DND-41 (cell line): ENCODE measurements around the gene RAMP3.
"Not testable (repeated sequence)": the region's sequence is repeated elsewhere in the genome, so short reads cannot be mapped to it uniquely, and the experiment has no call there.

Experiments
- ATAC-seq: fragments of 200-7000 bp; cut with Tn5 transposase; 3 replicates; pipeline ENCODE4 v1.9.1; 2021; ENCODE audit warnings: low read depth; ENCODE audit not compliant: insufficient read depth
- DNase-seq: peaks from one replicate; pipeline ENCODE4 v3.0.0-alpha.2; 2020
- H2AFZ ChIP-seq: 2 replicates; pipeline ENCODE4 v1.6.0; 2012; ENCODE audit warnings: low read depth, low read length
- H3K27ac ChIP-seq: 2 replicates; pipeline ENCODE4 v1.5.1; 2012; ENCODE audit warnings: low read length, inconsistent platforms
- H3K27me3 ChIP-seq: fragments of 200-600 bp; sonication (generic); 2 replicates; pipeline ENCODE4 v1.6.0; 2012; ENCODE audit warnings: low read length, mild to moderate bottlenecking, inconsistent platforms; ENCODE audit not compliant: insufficient read depth, poor library complexity
- H3K36me3 ChIP-seq: 2 replicates; pipeline ENCODE4 v1.5.1; 2012; ENCODE audit warnings: low read length, inconsistent platforms; ENCODE audit not compliant: insufficient read depth
- H3K4me1 ChIP-seq: 2 replicates; pipeline ENCODE4 v1.5.1; 2012; ENCODE audit warnings: mild to moderate bottlenecking, low read length; ENCODE audit not compliant: insufficient read depth
- H3K4me2 ChIP-seq: 2 replicates; pipeline ENCODE4 v1.6.0; 2012; ENCODE audit warnings: mild to moderate bottlenecking, moderate library complexity, low read length, inconsistent platforms; ENCODE audit not compliant: insufficient read depth
- H3K4me3 ChIP-seq, 2 experiments: fragments of 200-600 bp in 1 of 2; shearing (Covaris generic) in 1 of 2; 2 replicates each; pipeline ENCODE4 v1.5.1; 2012 to 2016; ENCODE audit warnings: inconsistent platforms in 2 of 2, low read length in 2 of 2, mild to moderate bottlenecking in 2 of 2, low read depth in 1 of 2, moderate library complexity in 1 of 2
- H3K79me2 ChIP-seq: 2 replicates; pipeline ENCODE4 v1.6.0; 2012; ENCODE audit warnings: low read length, inconsistent platforms; ENCODE audit not compliant: insufficient read depth
- H3K9ac ChIP-seq: 2 replicates; pipeline ENCODE4 v1.6.0; 2012; ENCODE audit warnings: low read depth, mild to moderate bottlenecking, inconsistent platforms, low read length, moderate library complexity
- H3K9me3 ChIP-seq: 2 replicates; pipeline ENCODE4 v1.5.1; 2012; ENCODE audit warnings: low read length, moderate library complexity, mild to moderate bottlenecking, inconsistent platforms; ENCODE audit not compliant: insufficient read depth, severe bottlenecking
- H4K20me1 ChIP-seq: 2 replicates; pipeline ENCODE4 v1.6.0; 2012; ENCODE audit warnings: low read length; ENCODE audit not compliant: insufficient read depth
- CTCF ChIP-seq: IDR thresholded peaks from 2 replicates; pipeline ENCODE4 v1.5.1; 2012; ENCODE audit warnings: borderline replicate concordance, low read length, moderate library complexity, mild to moderate bottlenecking; ENCODE audit not compliant: poor library complexity, severe bottlenecking; ENCODE audit errors: extremely low read depth
- EZH2 ChIP-seq: IDR thresholded peaks from 3 replicates; pipeline ENCODE4 v1.6.1; 2012; ENCODE audit warnings: borderline replicate concordance, low read depth, mild to moderate bottlenecking, moderate library complexity, low read length, inconsistent platforms; ENCODE audit not compliant: severe bottlenecking

RAMP3 gene

DNA sequence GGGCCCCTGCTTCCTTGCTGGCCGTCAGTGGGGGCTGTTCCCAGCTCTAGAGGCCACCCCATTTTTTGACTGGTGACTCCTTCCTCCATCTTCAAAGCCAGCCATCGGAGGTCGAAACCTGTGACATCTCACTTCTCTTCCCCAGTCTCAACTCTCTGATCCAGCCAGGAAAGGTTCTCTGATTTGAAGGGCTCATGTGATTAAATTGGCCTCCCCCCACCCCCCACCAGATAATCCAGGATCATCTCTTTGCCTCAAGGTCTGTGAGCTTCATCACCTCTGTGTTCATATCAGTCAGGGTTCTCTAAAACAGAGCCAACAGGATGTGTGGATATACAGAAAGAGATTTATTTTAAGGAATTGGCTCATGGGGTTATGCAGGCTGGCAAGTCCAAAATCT, 5.6 kb upstream of the RAMP3 start:
- no peak overlapping the region for H3K4me3 ChIP-seq
- H3K27me3 ChIP-seq = no peaks in the 10 kb centered on the region
- H3K9ac ChIP-seq = no peak overlapping the region
- no peaks in the 10 kb centered on the region for H3K9me3 ChIP-seq
- H3K4me1 ChIP-seq = no peaks in the 10 kb centered on the region
- no peak overlapping the region for H3K27ac ChIP-seq
- no peak for TF ChIP-seq CTCF
- TF ChIP-seq EZH2 = no peak
- DNase-seq = no peak
- no peaks in the 10 kb centered on the region for H3K36me3 ChIP-seq
- 0 out of 2 replicates have a peak, but pooled peaks cover 4% of the 10 kb centered on the region for H4K20me1 ChIP-seq
- no peaks in the 10 kb centered on the region for H3K79me2 ChIP-seq
- no peak overlapping the region for H3K4me2 ChIP-seq
- ATAC-seq = no peak
- H2AFZ ChIP-seq = no peak overlapping the region

GRCh38 chr7:45153233-45153632, 4.4 kb upstream of the RAMP3 start:
- Histone ChIP-seq H3K9me3 (no peaks in the 10 kb centered on the region), H3K4me3 (no peak overlapping the region), H3K27me3 (no peaks in the 10 kb centered on the region), H3K4me2 (no peak overlapping the region), H3K9ac (no peak overlapping the region), H4K20me1 (0 out of 2 replicates have a peak, but pooled peaks cover 4% of the 10 kb centered on the region), H3K36me3 (no peaks in the 10 kb centered on the region), H3K4me1 (no peaks in the 10 kb centered on the region), H3K27ac (no peak overlapping the region), H3K79me2 (no peaks in the 10 kb centered on the region), H2AFZ (no peak overlapping the region)
- ATAC-seq (no peak), DNase-seq (no peak)
- TF ChIP-seq CTCF (peak; percentile 12), EZH2 (no peak)

- not testable (repeated sequence) for H3K79me2 ChIP-seq, H2AFZ ChIP-seq, H3K4me1 ChIP-seq, ATAC-seq, H4K20me1 ChIP-seq, DNase-seq, H3K27ac ChIP-seq, H3K4me2 ChIP-seq, H3K27me3 ChIP-seq, H3K9me3 ChIP-seq, H3K36me3 ChIP-seq, H3K4me3 ChIP-seq, H3K9ac ChIP-seq
Observed at GRCh38 chr7:45153861-45154260, 3.7 kb upstream of the RAMP3 start.

DNA sequence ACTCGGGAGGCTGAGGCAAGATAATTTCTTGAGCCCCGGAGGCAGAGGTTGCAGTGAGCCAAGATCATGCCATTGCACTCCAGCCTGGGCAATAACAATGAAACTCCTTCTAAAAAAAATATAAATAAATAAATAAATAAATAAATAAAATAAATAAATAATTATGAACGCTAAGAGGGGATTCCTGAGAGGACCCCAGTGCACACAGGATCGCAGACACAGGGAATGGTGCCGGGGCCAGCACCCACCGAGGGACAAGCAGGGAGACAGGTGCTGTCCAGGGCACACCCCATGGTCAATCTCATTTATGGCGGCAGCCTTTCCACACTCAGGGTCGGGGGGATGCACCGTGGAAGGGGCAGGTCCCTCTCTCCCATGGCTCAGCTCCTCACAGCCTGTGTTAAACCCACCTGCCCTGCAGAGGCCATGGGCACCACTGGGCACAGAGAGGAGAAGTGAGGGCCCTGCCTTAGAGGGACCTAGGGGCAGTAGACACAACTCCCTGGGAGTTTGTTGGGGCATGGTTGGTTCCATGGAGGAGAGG, 2.2 kb upstream of the RAMP3 start:
- no peaks in the 10 kb centered on the region for H3K27me3 ChIP-seq
- no peak overlapping the region for H3K27ac ChIP-seq
- TF ChIP-seq CTCF (no peak), EZH2 (no peak)
- DNase-seq (no peak), ATAC-seq (no peak)
- H3K36me3 ChIP-seq = no peaks in the 10 kb centered on the region
- no peak overlapping the region for H3K9ac ChIP-seq
- H3K4me3 ChIP-seq = no peak overlapping the region
- no peak overlapping the region for H2AFZ ChIP-seq
- H3K9me3 ChIP-seq = no peaks in the 10 kb centered on the region
- H3K4me1 ChIP-seq = no peaks in the 10 kb centered on the region
- 0 out of 2 replicates have a peak, but pooled peaks cover 4% of the 10 kb centered on the region for H4K20me1 ChIP-seq
- no peaks in the 10 kb centered on the region for H3K79me2 ChIP-seq
- H3K4me2 ChIP-seq = no peak overlapping the region
